GM12878 (cell line): Measurements from ENCODE around the gene CCDC170. TPM values are rescaled to one million over a fixed set of nuclear protein-coding genes. Genes with fewer than 3 reads are reported as not detected.

Experiments used
- ATAC-seq: fragments of 200-7000 bp; cut with Tn5 transposase; 3 replicates; pipeline ENCODE4 v1.9.1; 2020; ENCODE audit warnings: mild to moderate bottlenecking, moderate library complexity
- BruUV-seq: library from RNA; stranded (reverse); fragments of 400-500 nt; replicated peaks from 2 replicates; lab custom pipeline; 2021; lab: Mats Ljungman, UMichigan
- CTCF ChIA-PET: fragments of 300-600 bp; sonication (Branson Sonifier 250); formaldehyde crosslinking; extraction: SDS; loops from one replicate; lab custom pipeline; 2021; ENCODE audit warnings: inconsistent platforms; lab: Yijun Ruan, JAX
- POLR2A ChIA-PET: fragments of 350-600 bp; formaldehyde crosslinking; extraction: SDS; loops from one replicate; lab custom pipeline; 2021; ENCODE audit warnings: inconsistent platforms; lab: Charles Lee
- RAD21 ChIA-PET: fragments of 300-600 bp; sonication (Branson Sonifier 250); formaldehyde crosslinking; loops from one replicate; lab custom pipeline; 2023; ENCODE audit warnings: antibody characterized with exemption; ENCODE audit not compliant: unreplicated experiment; lab: Charles Lee
- SMC1A ChIA-PET: fragments of 300-600 bp; sonication (Branson Sonifier 250); formaldehyde crosslinking; loops from one replicate; lab custom pipeline; 2023; ENCODE audit not compliant: unreplicated experiment, uncharacterized antibody; lab: Charles Lee
- DNase-seq: peaks from one replicate; pipeline ENCODE4 v3.0.0-alpha.2; 2011; ENCODE audit warnings: low read depth, low spot score
- FAIRE-seq: peaks from 3 replicates; lab custom pipeline; 2011; peaks lifted over from hg19 to GRCh38; lab: Jason Lieb, UNC
- H2AFZ ChIP-seq: 2 replicates; pipeline ENCODE4 v1.6.0; 2011; ENCODE audit warnings: low read depth, low read length, control low read depth; ENCODE audit not compliant: control insufficient read depth
- H3K27ac ChIP-seq: 2 replicates; pipeline ENCODE4 v1.5.1; 2011; ENCODE audit warnings: control low read depth; ENCODE audit not compliant: control insufficient read depth, insufficient read depth
- H3K27me3 ChIP-seq, 2 experiments: replicated peaks in 1 of 2; 2 replicates each; pipeline versions ENCODE4 v1.6.0 to v1.6.1; 2011; ENCODE audit warnings: low read length in 1 of 2; ENCODE audit not compliant: control insufficient read depth in 2 of 2, insufficient read depth in 2 of 2
- H3K36me3 ChIP-seq, 2 experiments: 2 replicates each; pipeline ENCODE4 v1.5.1; 2011; ENCODE audit warnings: low read length in 1 of 2; ENCODE audit not compliant: control insufficient read depth in 2 of 2, insufficient read depth in 2 of 2
- H3K4me1 ChIP-seq: 2 replicates; pipeline ENCODE4 v1.6.1; 2011; ENCODE audit warnings: mild to moderate bottlenecking, low read length, moderate library complexity, mixed read lengths; ENCODE audit not compliant: control insufficient read depth, insufficient read depth
- H3K4me2 ChIP-seq: 2 replicates; pipeline ENCODE4 v1.6.0; 2011; ENCODE audit warnings: control low read depth; ENCODE audit not compliant: control insufficient read depth, insufficient read depth
- H3K4me3 ChIP-seq: fragments of 200-600 bp; sonication (generic); 2 replicates; pipeline ENCODE4 v1.5.1; 2016
- H3K79me2 ChIP-seq: 2 replicates; pipeline ENCODE4 v1.6.0; 2011; ENCODE audit warnings: low read length; ENCODE audit not compliant: control insufficient read depth, insufficient read depth
- H3K9ac ChIP-seq: 2 replicates; pipeline ENCODE4 v1.8.0; 2011; ENCODE audit warnings: low read length, control low read depth, mixed read lengths; ENCODE audit not compliant: control insufficient read depth, insufficient read depth
- H3K9me3 ChIP-seq: replicated peaks from 3 replicates; pipeline ENCODE4 v1.5.1; 2011; ENCODE audit warnings: mild to moderate bottlenecking, low read length; ENCODE audit not compliant: control insufficient read depth, insufficient read depth
- H4K20me1 ChIP-seq: 2 replicates; pipeline ENCODE4 v1.6.0; 2011; ENCODE audit not compliant: control insufficient read depth, insufficient read depth
- EZH2 ChIP-seq: IDR thresholded peaks from 2 replicates; pipeline ENCODE4 v1.6.1; 2012; ENCODE audit warnings: low read depth, mild to moderate bottlenecking, control low read depth, inconsistent platforms, low read length, borderline replicate concordance; ENCODE audit not compliant: control insufficient read depth
- MYC ChIP-seq: IDR thresholded peaks from 2 replicates; pipeline ENCODE4 v1.6.1; 2011; ENCODE audit warnings: mild to moderate bottlenecking, low read length, moderate library complexity, inconsistent platforms; ENCODE audit not compliant: insufficient read depth, insufficient replicate concordance, insufficient read length, severe bottlenecking
- NR2C2 ChIP-seq: IDR thresholded peaks from 2 replicates; pipeline ENCODE4 v1.6.1; 2011; ENCODE audit warnings: borderline replicate concordance, low read depth; ENCODE audit not compliant: control insufficient read depth, insufficient read length
- POLR2AphosphoS2 ChIP-seq: IDR thresholded peaks from 2 replicates; pipeline ENCODE4 v1.6.1; 2011; ENCODE audit warnings: low read depth, mild to moderate bottlenecking, low read length, improper control_type of control experiment, moderate library complexity
- ZNF384 ChIP-seq: IDR thresholded peaks from 2 replicates; pipeline ENCODE4 v1.6.1; 2012; ENCODE audit warnings: low read depth, mild to moderate bottlenecking, low read length, improper control_type of control experiment, borderline replicate concordance
- WGBS: methylation state at CpG from one replicate; pipeline ENCODE4 v1.1.6; 2016; ENCODE audit warnings: low lambda C conversion rate; ENCODE audit not compliant: insufficient replicate concordance, insufficient coverage; ENCODE audit errors: missing lambda C conversion rate; 5-methylcytosine and 5-hydroxymethylcytosine counted together
- in situ Hi-C: fragments of 300-500 bp; cut with MboI; formaldehyde crosslinking; loops from 9 replicates; pipeline ENCODE4 v1.14.3; 2018; ENCODE audit warnings: mixed read lengths
- intact Hi-C: fragments of 100-400 bp; cut with micrococcal nuclease; formaldehyde crosslinking; loops from one replicate; pipeline ENCODE4 v1.14.2; 2022; ENCODE audit not compliant: unreplicated experiment
- polyA plus RNA-seq, 11 experiments: library from polyadenylated mRNA; depleted of rRNA in 4 of 11; unstranded in 6 of 11; stranded (reverse) in 5 of 11; fragments of >200 nt; fragmentation: Nextera tagmentation in 4 of 11; fragmentation: Illumina TruSeq in 1 of 11; extraction: Ambion mirVana in 4 of 11; extraction: Trizol in 1 of 11; gene quantifications; 1 replicate in 1 of 11; 2 replicates in 10 of 11; pipeline versions ENCODE4 v1.2.1 to v1.2.3, GENCODE V29; 2011 to 2016; ENCODE audit warnings: inconsistent platforms in 2 of 11, missing spikeins in 2 of 11, low read depth in 1 of 11
- total RNA-seq, 4 experiments: library from RNA; depleted of rRNA in 3 of 4; stranded (reverse); fragments of >200 nt in 3 of 4; fragmentation: Illumina TruSeq in 1 of 4; extraction: Trizol in 1 of 4; gene quantifications; 2 replicates each; pipeline versions ENCODE4 v1.2.1 to v1.2.3, GENCODE V29; 2013 to 2021
- TF ChIP-seq, protein P1 (sequence below): IDR thresholded peaks from 2 replicates; pipeline ENCODE4 v1.6.1; 2012; ENCODE audit warnings: low read length, inconsistent platforms

CCDC170 gene
- total and polyA plus RNA-seq, 10 of the 15 experiments (the other 5 are each of a cell fraction or from before 2014, with no cell fraction given), result not detected

DNA sequence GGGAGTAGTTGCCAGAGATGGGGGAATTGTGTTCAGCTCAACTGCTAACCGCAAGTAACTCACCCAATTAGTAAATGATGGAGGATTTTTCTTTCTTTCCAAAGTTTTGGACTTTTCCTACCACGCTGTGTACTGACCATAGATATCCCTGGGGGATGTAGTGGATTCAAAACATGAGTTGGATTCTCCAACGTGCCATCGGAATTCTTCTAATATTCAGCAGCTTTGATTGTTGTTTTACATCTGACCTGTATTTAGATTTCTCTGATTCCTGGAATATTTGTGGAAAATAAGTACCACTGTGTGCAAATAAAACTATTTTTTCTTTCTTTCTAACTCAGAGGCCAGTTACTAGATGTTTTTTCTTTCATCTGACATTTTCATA, 1.1 kb downstream of the CCDC170 start:
- in situ Hi-C loops (no loop called here), intact Hi-C loops (no loop called here)
- H3K4me3 ChIP-seq, result no peak overlapping the region
- no peak overlapping the region for H3K27ac ChIP-seq
- H4K20me1 ChIP-seq, result no peaks in the 10 kb centered on the region
- no peaks in the 10 kb centered on the region for H3K36me3 ChIP-seq
- no peak overlapping the region for H3K9ac ChIP-seq
- no peak for FAIRE-seq
- ChIA-PET RAD21 (no interaction called here), SMC1A (no interaction called here), CTCF (no interaction called here), POLR2A (no interaction called here)
- no peak overlapping the region for H2AFZ ChIP-seq
- peaks cover 3 to 6% of the 10 kb centered on the region in 2 experiments; a peak in 3 of 4 replicates for H3K27me3 ChIP-seq
- H3K4me2 ChIP-seq, result no peak overlapping the region; the same call in 1 of the 2 replicates
- no peak for TF ChIP-seq EZH2
- TF ChIP-seq MYC, result no peak
- TF ChIP-seq ZNF384, result no peak
- TF ChIP-seq NR2C2, result no peak
- no peak for TF ChIP-seq POLR2AphosphoS2
- TF ChIP-seq, protein P1, sequence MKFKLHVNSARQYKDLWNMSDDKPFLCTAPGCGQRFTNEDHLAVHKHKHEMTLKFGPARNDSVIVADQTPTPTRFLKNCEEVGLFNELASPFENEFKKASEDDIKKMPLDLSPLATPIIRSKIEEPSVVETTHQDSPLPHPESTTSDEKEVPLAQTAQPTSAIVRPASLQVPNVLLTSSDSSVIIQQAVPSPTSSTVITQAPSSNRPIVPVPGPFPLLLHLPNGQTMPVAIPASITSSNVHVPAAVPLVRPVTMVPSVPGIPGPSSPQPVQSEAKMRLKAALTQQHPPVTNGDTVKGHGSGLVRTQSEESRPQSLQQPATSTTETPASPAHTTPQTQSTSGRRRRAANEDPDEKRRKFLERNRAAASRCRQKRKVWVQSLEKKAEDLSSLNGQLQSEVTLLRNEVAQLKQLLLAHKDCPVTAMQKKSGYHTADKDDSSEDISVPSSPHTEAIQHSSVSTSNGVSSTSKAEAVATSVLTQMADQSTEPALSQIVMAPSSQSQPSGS, result no peak
- BruUV-seq, result no TSS peak
- H3K4me1 ChIP-seq, result peaks cover 2% of the 10 kb centered on the region
- H3K79me2 ChIP-seq, result no peaks in the 10 kb centered on the region
- H3K9me3 ChIP-seq, result no peaks in the 10 kb centered on the region
- WGBS, result 54% methylated on average over 4 of the region's 4 CpGs
- no peak for DNase-seq
- no peak for ATAC-seq
